HT-29 (cell line): ENCODE results near the gene AIP. TPM values are rescaled to one million over a fixed set of nuclear protein-coding genes. Genes with fewer than 3 reads are reported as not detected.

Source experiments
- DNase-seq: peaks from one replicate; pipeline ENCODE4 v3.0.0-alpha.2; 2015; ENCODE audit warnings: low spot score
- small RNA-seq: library from RNA; depleted of rRNA; stranded (forward); fragments of <200 nt; gene quantifications from one replicate; pipeline ENCODE3, GENCODE V24; 2014
- total RNA-seq: library from RNA; depleted of rRNA; stranded (reverse); fragments of >200 nt; shearing (Covaris generic); gene quantifications from 2 replicates; pipeline ENCODE4 v1.2.3, GENCODE V29; 2014; rRNA removed

The AIP gene
- total RNA-seq, 1 experiment from 2014 or later = 149 TPM

GRCh38 chr11:67530282-67530592, 47.4 kb downstream of the AIP start:
- DNase-seq = no peak

GRCh38 chr11:67532889-67533288, 50.1 kb downstream of the AIP start:
- DNase-seq = no peak

GRCh38 chr11:67534070-67534679, 51.3 kb downstream of the AIP start:
- no peak for DNase-seq

GRCh38 chr11:67535561-67535960, 52.7 kb downstream of the AIP start:
- DNase-seq = no peak

- DNase-seq = no peak
These were observed 55.5 kb downstream of the AIP start for GRCh38 chr11:67538306-67538705.

GRCh38 chr11:67538823-67539505, 56.1 kb downstream of the AIP start:
- no peak for DNase-seq

- DNase-seq = peak; percentile 38
These were observed 56.7 kb downstream of the AIP start for GRCh38 chr11:67539550-67539949.

Small RNA genes within 50 kb of the gene (small RNA-seq; reads per million reads assigned to genes)
- gene MIR6752 = not detected

Other genes with a start within 250 kb of the AIP start
- gene GRK2, start 216.6 kb upstream of the AIP start, total RNA-seq = 270 and 294 TPM in 2 replicates
- 100 and 107 TPM in 2 replicates for gene ANKRD13D, start 193.7 kb upstream of the AIP start, total RNA-seq
- 180 TPM in 2 replicates for gene SSH3, start 179.5 kb upstream of the AIP start, total RNA-seq
- gene POLD4, start 129.5 kb upstream of the AIP start, total RNA-seq = 137 and 138 TPM in 2 replicates
- gene CLCF1, start 109.4 kb upstream of the AIP start, total RNA-seq = 25.5 and 29.7 TPM in 2 replicates
- gene RAD9A, start 91.0 kb upstream of the AIP start, total RNA-seq = 35.2 and 38.4 TPM in 2 replicates
- gene PPP1CA, start 81.2 kb upstream of the AIP start, total RNA-seq = 610 and 631 TPM in 2 replicates
- 0.15 TPM in 1 of 2 replicates, not detected in the other for gene TBC1D10C, start 78.9 kb upstream of the AIP start, total RNA-seq
- gene CARNS1, start 67.3 kb upstream of the AIP start, total RNA-seq = 0.70 and 0.76 TPM in 2 replicates
- gene RPS6KB2, start 54.5 kb upstream of the AIP start, total RNA-seq = 125 and 137 TPM in 2 replicates
- gene PTPRCAP, start 45.3 kb upstream of the AIP start, total RNA-seq = 1.9 and 4.0 TPM in 2 replicates
- gene CORO1B, start 39.5 kb upstream of the AIP start, total RNA-seq = 357 and 366 TPM in 2 replicates
- gene GPR152, start 30.3 kb upstream of the AIP start, total RNA-seq = 0.34 TPM in 1 of 2 replicates, not detected in the other
- 11.8 and 16.2 TPM in 2 replicates for gene CABP4, start 27.7 kb upstream of the AIP start, total RNA-seq
- 42.5 and 67.7 TPM in 2 replicates for gene TMEM134, start 13.8 kb upstream of the AIP start, total RNA-seq
- gene PITPNM1, start 22.3 kb downstream of the AIP start, total RNA-seq = 60.8 and 67.1 TPM in 2 replicates
- 99.2 and 102 TPM in 2 replicates for gene CDK2AP2, start 25.1 kb downstream of the AIP start, total RNA-seq
- not detected in 2 replicates for gene CABP2, start 40.4 kb downstream of the AIP start, total RNA-seq
- 2,847 and 3,158 TPM in 2 replicates for gene GSTP1, start 100.8 kb downstream of the AIP start, total RNA-seq
- 384 and 431 TPM in 2 replicates for gene NDUFV1, start 123.9 kb downstream of the AIP start, total RNA-seq
- 60.0 and 72.9 TPM in 2 replicates for gene NUDT8, start 146.9 kb downstream of the AIP start, total RNA-seq
- gene TBX10, start 156.7 kb downstream of the AIP start, total RNA-seq = 2.2 and 5.4 TPM in 2 replicates
- 2.0 and 7.3 TPM in 2 replicates for gene ACY3, start 167.7 kb downstream of the AIP start, total RNA-seq
- 1.1 TPM in 1 of 2 replicates, not detected in the other for gene ALDH3B2, start 191.6 kb downstream of the AIP start, total RNA-seq